ENCODE measurements around the gene SPATS2. TPM values are rescaled to one million over a fixed set of nuclear protein-coding genes. Genes with fewer than 3 reads are reported as not detected.
A peak's percentile ranks its signal among the peaks of the same experiment; 100 is the strongest.

SPATS2 gene
- total RNA-seq, 1 donor from 2014 or later: 21.3 TPM

DNA sequence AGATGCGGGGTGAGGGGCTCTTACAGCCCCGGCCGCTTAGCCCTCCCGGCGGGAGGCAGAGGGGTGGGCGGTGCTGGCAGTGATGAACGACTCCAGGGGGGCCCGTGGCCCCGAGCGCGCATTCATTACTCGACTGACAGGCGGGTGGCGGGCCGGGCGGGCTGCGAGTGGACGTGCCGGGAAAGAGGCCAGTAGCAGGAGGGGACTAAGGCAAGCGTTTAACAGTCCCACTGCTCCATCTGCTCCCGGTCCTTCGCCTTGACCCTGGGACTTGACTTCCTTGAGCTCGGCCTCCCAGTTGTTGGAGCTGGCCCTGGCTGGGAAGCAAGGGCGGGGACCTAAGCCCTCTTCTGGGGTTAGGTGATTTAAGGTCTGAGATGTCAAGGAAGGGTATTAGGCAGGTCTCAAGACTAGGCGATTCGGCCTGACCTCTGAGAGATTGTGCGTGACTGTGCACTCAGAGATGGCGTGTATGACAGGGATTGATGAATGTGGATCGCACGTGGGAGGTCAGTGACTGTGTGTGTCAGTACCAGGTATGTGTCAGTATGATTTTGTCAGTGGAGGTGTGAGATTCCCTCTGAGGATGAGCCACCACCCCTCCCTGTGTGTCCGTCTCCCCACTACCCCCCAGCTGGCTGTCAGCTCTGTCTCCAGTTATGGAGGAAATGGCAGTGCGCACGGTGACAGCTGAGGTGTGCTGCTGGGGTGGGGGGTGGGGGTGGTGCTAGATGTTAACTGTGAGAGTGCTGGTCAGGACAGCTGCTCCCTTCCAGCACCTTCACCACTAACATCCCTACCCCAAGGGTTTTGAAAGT, 24.1 kb upstream of the SPATS2 start:
- TF ChIP-seq, protein P1, sequence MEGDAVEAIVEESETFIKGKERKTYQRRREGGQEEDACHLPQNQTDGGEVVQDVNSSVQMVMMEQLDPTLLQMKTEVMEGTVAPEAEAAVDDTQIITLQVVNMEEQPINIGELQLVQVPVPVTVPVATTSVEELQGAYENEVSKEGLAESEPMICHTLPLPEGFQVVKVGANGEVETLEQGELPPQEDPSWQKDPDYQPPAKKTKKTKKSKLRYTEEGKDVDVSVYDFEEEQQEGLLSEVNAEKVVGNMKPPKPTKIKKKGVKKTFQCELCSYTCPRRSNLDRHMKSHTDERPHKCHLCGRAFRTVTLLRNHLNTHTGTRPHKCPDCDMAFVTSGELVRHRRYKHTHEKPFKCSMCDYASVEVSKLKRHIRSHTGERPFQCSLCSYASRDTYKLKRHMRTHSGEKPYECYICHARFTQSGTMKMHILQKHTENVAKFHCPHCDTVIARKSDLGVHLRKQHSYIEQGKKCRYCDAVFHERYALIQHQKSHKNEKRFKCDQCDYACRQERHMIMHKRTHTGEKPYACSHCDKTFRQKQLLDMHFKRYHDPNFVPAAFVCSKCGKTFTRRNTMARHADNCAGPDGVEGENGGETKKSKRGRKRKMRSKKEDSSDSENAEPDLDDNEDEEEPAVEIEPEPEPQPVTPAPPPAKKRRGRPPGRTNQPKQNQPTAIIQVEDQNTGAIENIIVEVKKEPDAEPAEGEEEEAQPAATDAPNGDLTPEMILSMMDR (IDR thresholded peaks at IDR 0.05; ENCODE audit: insufficient read depth, low read length, severe bottlenecking): no peak
- FAIRE-seq: peak; percentile 98
- H3K36me3 ChIP-seq (ENCODE audit: control insufficient read depth, insufficient read depth, low read length): no peaks in the 10 kb centered on the region
- H3K4me3 ChIP-seq (ENCODE audit: low read depth, low read length): peak overlapping the region; percentile 2
- peak; percentile 32 for DNase-seq (ENCODE audit: low read depth)
- peaks cover 36% of the 10 kb centered on the region for H3K27me3 ChIP-seq (ENCODE audit: control insufficient read depth, insufficient read depth, low read length)

DNA sequence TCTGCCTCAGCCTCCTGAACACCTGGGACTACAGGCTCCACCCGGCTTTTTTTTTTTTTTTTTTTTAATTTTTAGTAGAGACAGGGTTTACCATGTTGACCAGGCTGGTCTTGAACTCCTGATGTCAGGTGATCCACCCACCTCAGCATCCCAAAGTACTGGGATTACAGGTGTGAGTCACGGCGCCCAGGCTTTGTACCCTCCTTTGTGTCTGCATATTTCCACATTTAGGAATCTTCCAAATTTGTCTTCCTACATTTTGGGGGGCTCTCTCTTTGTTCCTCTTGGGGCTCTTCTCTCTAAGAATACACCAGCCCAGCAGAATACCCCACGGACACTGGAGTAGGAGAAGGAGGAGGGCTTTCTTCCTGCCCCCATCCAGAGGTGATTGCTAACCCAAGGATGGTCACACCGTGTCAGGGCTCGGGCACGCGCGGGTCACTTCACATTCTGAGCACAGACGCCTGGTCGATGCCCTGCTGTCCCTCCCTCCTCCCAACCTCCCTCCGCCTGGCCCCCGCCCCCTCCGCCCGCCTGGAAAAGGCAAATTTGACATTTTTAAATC, 22.7 kb upstream of the SPATS2 start:
- TF ChIP-seq, protein P1 (IDR thresholded peaks at IDR 0.05; ENCODE audit: insufficient read depth, low read length, severe bottlenecking): no peak
- no peaks in the 10 kb centered on the region for H3K36me3 ChIP-seq (ENCODE audit: control insufficient read depth, insufficient read depth, low read length)
- peaks cover 36% of the 10 kb centered on the region for H3K27me3 ChIP-seq (ENCODE audit: control insufficient read depth, insufficient read depth, low read length)
- H3K4me3 ChIP-seq (ENCODE audit: low read depth, low read length): no peak overlapping the region
- FAIRE-seq (no peak), DNase-seq (ENCODE audit: low read depth) (no peak)

DNA sequence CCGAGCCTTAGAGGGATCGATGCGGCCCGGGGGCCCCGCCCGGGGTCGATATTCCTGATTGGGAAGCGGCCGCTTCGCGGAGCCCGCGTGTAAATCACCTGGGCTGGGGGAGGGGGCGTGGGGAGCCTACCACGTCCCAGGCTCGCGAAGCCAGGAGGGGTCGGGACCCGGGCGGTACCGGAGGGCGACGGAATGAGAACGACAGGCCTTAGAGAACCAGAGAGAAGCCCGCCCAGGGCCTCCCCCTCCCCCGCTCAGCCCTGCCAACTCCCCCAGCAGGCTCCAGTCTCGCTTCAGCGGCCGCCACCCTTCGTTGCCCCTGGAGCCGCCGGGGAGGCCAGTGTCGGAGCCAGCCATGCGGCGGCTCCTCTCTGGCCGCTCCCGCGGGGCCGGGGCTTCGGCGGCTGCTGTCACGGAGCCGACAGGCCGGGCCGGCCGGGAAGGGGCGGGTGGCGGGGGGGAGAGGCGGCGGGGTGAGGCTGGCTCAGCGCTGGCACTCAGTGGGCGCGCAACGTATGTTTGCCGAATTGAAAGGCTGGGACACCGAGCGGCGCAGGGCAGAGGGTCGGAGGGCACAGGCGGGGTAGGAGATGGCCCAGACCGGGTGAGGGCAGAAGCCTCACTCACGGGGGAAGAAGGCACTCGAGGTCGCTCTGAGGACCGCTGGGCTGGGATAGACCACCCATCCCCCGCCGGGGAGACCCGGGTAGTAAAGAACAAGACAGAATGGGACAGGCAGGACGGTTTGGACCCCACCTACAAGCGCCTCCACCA, 22.0 kb upstream of the SPATS2 start:
- H3K27me3 ChIP-seq (ENCODE audit: control insufficient read depth, insufficient read depth, low read length): peaks cover 36% of the 10 kb centered on the region
- TF ChIP-seq, protein P1 (IDR thresholded peaks at IDR 0.05; ENCODE audit: insufficient read depth, low read length, severe bottlenecking): no peak
- DNase-seq (ENCODE audit: low read depth) (no peak), FAIRE-seq (no peak)
- H3K4me3 ChIP-seq (ENCODE audit: low read depth, low read length): peak overlapping the region; percentile 13
- no peaks in the 10 kb centered on the region for H3K36me3 ChIP-seq (ENCODE audit: control insufficient read depth, insufficient read depth, low read length)

DNA sequence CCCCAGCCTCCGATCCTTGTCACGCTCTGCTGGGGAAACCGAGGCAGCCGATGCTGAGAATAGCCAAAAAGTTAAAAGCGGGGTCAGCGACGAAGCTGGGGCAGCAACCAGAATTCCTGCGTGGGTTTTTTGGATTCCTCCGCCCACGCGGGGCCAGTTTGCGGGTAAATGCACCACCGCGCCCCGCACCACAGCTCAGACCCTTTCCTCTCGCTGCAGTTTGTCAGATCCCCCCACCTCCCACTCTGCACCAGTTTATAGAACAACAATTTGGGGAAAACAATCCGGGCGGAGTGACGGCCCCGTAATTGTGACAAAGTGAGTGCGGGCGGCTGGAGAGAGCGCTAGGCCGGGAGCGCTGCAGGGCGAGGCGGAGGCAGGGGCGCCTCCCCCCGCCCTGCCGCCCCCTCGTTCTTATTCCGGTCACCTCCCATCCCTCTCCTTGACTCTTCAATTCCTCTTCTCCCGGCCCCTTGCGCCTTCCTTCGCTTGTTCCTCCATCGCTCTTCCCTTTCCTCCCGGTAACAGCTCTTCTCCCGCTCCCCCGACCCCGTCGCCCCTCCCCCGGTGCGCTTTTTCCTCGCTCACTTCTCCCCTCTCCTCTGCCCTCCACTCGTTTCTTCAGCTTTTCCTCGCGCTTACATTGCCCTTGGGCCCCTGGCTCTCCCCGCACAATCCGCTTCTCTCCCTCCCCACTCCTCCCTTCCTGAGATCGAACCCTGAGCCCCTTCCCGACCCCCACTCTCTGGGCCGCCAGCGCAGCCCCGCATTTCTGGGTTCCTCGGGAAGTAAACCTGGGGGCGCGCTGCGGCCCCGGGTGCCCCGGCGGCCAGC, 21.2 kb upstream of the SPATS2 start:
- H3K4me3 ChIP-seq (ENCODE audit: low read depth, low read length): peak overlapping the region; percentile 34
- TF ChIP-seq, protein P1 (IDR thresholded peaks at IDR 0.05; ENCODE audit: insufficient read depth, low read length, severe bottlenecking): no peak
- DNase-seq (ENCODE audit: low read depth) (no peak), FAIRE-seq (no peak)
- H3K36me3 ChIP-seq (ENCODE audit: control insufficient read depth, insufficient read depth, low read length): no peaks in the 10 kb centered on the region
- peaks cover 36% of the 10 kb centered on the region for H3K27me3 ChIP-seq (ENCODE audit: control insufficient read depth, insufficient read depth, low read length)

DNA sequence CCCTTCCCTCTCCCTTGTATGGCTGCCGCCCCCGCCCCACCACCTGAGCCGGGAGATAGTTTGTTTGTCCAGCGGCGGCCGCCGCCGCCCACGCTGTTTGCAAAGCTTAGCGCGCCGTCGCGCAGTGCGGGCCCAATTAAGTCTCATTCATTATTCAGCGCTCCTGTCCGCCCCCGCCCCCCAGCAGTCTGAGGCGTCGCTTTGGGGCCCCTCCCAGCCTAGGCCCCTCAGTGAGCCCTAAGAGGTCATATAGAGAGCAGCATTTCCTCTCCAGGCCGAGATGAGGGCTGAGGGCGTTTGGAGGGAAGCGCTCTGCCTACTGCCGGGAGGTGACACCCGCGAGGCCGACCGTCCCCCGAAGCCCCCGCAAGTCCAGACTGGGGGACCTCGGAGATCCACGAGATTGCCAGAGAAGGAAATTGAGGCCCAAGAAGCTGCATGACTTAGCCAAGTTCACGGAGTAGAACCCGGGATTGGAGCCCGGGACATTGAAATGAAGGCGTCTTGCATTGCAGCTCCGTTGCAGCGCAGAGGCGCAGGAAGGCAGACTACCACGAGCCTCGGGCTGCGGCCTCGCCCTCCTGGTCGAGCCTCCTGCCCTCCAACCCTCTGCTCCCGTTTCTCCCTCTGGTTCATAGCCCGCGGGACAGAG, 20.5 kb upstream of the SPATS2 start, which contains the start of gene DNAJC22:
TSS of gene DNAJC22 (plus strand) at position 230 of the 652 bp plus-strand sequence. CDS start 1,985 bp downstream, outside the sequence.
- FAIRE-seq (no peak), DNase-seq (ENCODE audit: low read depth) (peak; percentile 14)
- Histone ChIP-seq H3K27me3 (ENCODE audit: control insufficient read depth, insufficient read depth, low read length) (peaks cover 30% of the 10 kb centered on the region), H3K4me3 (ENCODE audit: low read depth, low read length) (peak within 1 kb of the TSS; percentile 34), H3K36me3 (ENCODE audit: control insufficient read depth, insufficient read depth, low read length) (no peaks in the 10 kb centered on the region)
- TF ChIP-seq, protein P1 (IDR thresholded peaks at IDR 0.05; ENCODE audit: insufficient read depth, low read length, severe bottlenecking): no peak
